Measurements from ENCODE around the gene SPOCD1.

The SPOCD1 gene

GRCh38 chr1:31786366-31787060, 29.3 kb downstream of the SPOCD1 start:
- no peak for DNase-seq

GRCh38 chr1:31785947-31786290, 29.9 kb downstream of the SPOCD1 start:
- DNase-seq = no peak

- DNase-seq = peak; percentile 32
Measured at GRCh38 chr1:31785020-31785946, 30.5 kb downstream of the SPOCD1 start.

GRCh38 chr1:31784356-31785019, 31.3 kb downstream of the SPOCD1 start:
- DNase-seq = no peak

GRCh38 chr1:31783846-31784245, 32.0 kb downstream of the SPOCD1 start:
- DNase-seq = no peak

- no peak for DNase-seq
Measured at GRCh38 chr1:31782421-31783410, 33.1 kb downstream of the SPOCD1 start.

- DNase-seq = no peak
Measured at GRCh38 chr1:31781756-31782371, 34.0 kb downstream of the SPOCD1 start.

GRCh38 chr1:31781138-31781755, 34.6 kb downstream of the SPOCD1 start:
- no peak for DNase-seq

GRCh38 chr1:31780632-31781031, 35.2 kb downstream of the SPOCD1 start:
- DNase-seq = no peak

- no peak for DNase-seq
Measured at GRCh38 chr1:31779687-31780086, 36.1 kb downstream of the SPOCD1 start.

GRCh38 chr1:31778763-31779488, 36.9 kb downstream of the SPOCD1 start:
- DNase-seq = no peak

GRCh38 chr1:31776516-31776915, 39.3 kb downstream of the SPOCD1 start:
- no peak for DNase-seq

- no peak for DNase-seq
Measured at GRCh38 chr1:31776032-31776431, 39.8 kb downstream of the SPOCD1 start.

GRCh38 chr1:31775210-31775999, 40.4 kb downstream of the SPOCD1 start:
- DNase-seq = peak; percentile 25

GRCh38 chr1:31774495-31774894, 41.3 kb downstream of the SPOCD1 start:
- DNase-seq = no peak

- DNase-seq = no peak
Measured at GRCh38 chr1:31773861-31774260, 42.0 kb downstream of the SPOCD1 start.

- no peak for DNase-seq
Measured at GRCh38 chr1:31772669-31773248, 43.1 kb downstream of the SPOCD1 start.

GRCh38 chr1:31771891-31772668, 43.7 kb downstream of the SPOCD1 start:
- DNase-seq = no peak

Measured in DMS79 treated with DMSO at 0.1 percent for 48 hours (cell line).